ENCODE data around the gene SCOC.

Gene SCOC

DNA sequence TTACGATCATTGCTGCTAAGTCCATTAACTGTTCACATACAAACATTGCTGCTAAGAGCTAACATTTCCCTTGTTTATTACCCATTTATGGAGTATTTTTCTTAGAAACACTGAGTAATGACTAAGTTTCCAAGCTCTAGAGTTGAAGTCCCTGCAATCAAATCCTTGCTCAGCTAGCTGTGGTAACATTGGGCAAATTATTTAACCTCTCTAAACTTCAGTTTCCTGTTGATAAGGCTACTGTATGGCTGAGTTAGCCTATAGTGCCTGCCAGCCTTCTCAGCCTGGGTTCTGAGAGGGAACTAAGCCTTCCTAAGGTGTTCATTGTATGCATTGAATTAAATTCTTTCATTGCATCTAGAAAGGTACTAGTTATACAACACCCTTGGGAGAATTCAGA is 15.2 kb upstream of the SCOC start:
- no peak for DNase-seq (ENCODE audit: extremely low read depth, low read depth)
- no peak overlapping the region for H3K4me3 ChIP-seq (replicated peaks; ENCODE audit: low read depth, low read length)
- TF ChIP-seq, protein P1, sequence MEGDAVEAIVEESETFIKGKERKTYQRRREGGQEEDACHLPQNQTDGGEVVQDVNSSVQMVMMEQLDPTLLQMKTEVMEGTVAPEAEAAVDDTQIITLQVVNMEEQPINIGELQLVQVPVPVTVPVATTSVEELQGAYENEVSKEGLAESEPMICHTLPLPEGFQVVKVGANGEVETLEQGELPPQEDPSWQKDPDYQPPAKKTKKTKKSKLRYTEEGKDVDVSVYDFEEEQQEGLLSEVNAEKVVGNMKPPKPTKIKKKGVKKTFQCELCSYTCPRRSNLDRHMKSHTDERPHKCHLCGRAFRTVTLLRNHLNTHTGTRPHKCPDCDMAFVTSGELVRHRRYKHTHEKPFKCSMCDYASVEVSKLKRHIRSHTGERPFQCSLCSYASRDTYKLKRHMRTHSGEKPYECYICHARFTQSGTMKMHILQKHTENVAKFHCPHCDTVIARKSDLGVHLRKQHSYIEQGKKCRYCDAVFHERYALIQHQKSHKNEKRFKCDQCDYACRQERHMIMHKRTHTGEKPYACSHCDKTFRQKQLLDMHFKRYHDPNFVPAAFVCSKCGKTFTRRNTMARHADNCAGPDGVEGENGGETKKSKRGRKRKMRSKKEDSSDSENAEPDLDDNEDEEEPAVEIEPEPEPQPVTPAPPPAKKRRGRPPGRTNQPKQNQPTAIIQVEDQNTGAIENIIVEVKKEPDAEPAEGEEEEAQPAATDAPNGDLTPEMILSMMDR (IDR thresholded peaks at IDR 0.05; ENCODE audit: low read depth, low read length, missing control alignments): no peak

DNA sequence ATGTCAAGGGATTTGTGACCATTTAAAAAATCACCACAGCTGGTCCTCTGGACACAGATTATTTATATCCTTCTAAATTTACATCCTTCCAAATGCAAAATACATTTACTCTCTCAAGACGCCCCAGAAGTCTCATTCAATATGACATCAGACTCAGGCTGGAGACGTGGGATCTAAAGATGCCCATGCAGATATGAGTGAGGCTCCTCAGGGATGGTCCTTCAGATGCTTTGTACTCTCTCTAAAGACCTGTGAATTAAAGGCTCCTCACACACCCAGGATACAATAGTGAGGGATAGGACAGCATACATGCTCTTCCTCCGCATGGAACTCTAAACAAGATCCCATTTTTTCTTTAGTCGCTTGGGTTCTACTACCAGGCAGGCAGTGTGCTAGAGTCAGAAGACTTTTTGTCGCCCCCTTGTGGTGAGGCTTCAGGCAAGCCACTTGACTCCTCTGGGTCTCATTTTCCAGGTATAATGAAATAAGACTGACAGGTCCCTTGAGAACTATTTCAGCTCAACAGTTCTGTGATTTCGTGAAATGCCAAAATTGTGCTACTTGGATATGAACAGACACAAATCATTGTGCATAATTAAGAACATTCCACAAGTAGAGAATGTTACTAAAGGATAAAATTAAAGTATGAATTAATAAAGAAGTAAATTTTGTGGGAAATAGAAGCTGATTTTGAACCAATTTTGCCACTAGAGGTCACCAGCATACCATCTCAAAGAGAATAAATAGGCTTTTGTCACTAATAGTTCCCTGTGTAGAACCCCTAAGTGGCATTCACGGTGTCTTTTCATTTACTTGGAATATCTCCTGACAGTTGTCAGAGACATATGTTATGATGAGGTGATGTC is 13.7 kb upstream of the SCOC start:
- H3K4me3 ChIP-seq (replicated peaks; ENCODE audit: low read depth, low read length): no peak overlapping the region
- TF ChIP-seq, protein P1 (IDR thresholded peaks at IDR 0.05; ENCODE audit: low read depth, low read length, missing control alignments): peak; percentile 85

DNA sequence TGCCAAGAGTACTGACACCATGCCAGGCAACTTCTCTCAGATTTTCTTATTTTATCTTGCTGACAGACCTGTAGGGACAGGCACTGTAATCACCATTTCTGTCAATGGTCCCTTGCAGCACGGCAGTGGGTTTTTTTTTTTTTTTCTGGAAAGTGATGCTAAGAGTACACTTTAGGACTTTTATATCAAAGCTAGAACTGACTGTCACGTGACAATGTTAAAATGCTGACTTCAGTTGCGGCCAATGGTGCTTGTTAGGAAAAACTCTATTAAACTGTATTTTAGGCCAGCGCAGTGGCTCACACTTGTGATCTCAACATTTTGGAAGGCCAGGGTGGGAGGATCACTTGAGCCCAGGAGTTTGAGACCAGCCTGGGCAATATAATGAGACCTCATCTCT is 12.3 kb upstream of the SCOC start:
- TF ChIP-seq, protein P1 (IDR thresholded peaks at IDR 0.05; ENCODE audit: low read depth, low read length, missing control alignments): no peak
- no peak overlapping the region for H3K4me3 ChIP-seq (replicated peaks; ENCODE audit: low read depth, low read length)
- no peak for DNase-seq (ENCODE audit: extremely low read depth, low read depth)

More for the DNA sequence above, 13.7 kb upstream of the SCOC start:
- DNase-seq (ENCODE audit: extremely low read depth, low read depth): peak; percentile 61

DNA sequence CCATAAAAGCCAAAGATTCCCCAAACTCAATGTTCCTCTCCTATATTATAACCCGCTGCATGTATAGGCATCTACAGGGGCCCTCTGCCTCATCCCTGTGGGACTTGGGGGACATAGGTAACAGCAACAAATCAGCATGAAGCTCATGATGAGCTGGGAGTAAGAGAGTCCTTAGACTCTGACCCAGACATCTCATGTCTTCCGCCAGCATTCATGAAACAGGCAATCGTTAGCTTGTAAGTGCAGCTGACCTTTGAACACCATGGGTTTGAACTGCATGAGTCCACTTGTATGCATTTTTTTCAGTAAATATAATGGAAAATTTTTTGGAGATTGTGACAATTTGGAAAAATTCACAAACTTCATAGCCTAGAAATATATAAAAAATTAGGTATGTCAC is 10.4 kb upstream of the SCOC start:
- DNase-seq (ENCODE audit: extremely low read depth, low read depth): no peak
- TF ChIP-seq, protein P1 (IDR thresholded peaks at IDR 0.05; ENCODE audit: low read depth, low read length, missing control alignments): no peak
- H3K4me3 ChIP-seq (replicated peaks; ENCODE audit: low read depth, low read length): no peak overlapping the region

DNA sequence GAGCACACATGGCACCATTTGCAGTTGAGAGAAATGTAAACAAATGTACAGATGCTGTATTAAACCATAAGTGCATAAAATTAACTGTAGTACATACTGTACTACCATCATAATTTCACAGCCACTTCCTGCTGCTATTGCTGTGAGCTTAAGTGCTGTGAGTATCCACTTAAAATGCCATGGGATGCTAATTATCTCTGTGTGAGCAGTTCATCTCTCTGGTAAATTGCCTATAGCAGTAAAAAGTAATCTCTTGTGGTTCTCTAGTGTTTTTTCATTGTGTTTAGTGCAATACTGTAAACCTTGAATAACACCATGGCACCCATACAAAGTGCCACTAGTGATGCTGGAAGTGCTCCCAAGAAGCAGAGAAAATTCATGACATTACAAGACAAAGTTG is 9.9 kb upstream of the SCOC start:
- no peak overlapping the region for H3K4me3 ChIP-seq (replicated peaks; ENCODE audit: low read depth, low read length)
- no peak for DNase-seq (ENCODE audit: extremely low read depth, low read depth)
- TF ChIP-seq, protein P1 (IDR thresholded peaks at IDR 0.05; ENCODE audit: low read depth, low read length, missing control alignments): no peak

DNA sequence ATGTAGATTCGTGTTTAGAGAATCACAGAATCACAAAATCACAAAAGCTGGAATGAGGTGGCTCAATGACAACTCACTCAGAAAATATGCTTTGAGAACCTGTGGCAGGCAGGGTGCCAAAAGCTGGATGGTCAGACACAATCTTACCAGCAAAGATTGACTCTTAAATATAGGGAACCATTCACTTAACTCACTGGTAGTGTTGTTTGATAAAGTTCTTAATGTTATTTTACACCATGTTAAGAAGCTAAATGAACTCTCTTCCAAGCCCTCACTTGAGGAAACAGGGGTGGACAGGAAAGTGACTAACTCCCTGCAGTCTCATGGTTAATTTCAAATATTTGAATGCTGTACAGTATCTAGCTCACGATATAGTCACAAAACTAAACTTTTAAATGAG is 5.7 kb upstream of the SCOC start:
- TF ChIP-seq, protein P1 (IDR thresholded peaks at IDR 0.05; ENCODE audit: low read depth, low read length, missing control alignments): no peak
- DNase-seq (ENCODE audit: extremely low read depth, low read depth): no peak
- H3K4me3 ChIP-seq (replicated peaks; ENCODE audit: low read depth, low read length): no peak overlapping the region

All from HFF-Myc (cell line).